ENCODE results near the gene DVL1. TPM values are rescaled to one million over a fixed set of nuclear protein-coding genes. Genes with fewer than 3 reads are reported as not detected.
"Not testable (repeated sequence)": the region's sequence is repeated elsewhere in the genome, so short reads cannot be mapped to it uniquely, and the experiment has no call there.

Gene DVL1
- polyA plus RNA-seq, 1 donor, result 48.7 TPM

GRCh38 chr1:1373815-1374588 is 24.8 kb upstream of the DVL1 start:
- no peak for DNase-seq (ENCODE audit: low read depth)

GRCh38 chr1:1373051-1373814 is 24.0 kb upstream of the DVL1 start:
- DNase-seq (ENCODE audit: low read depth), result no peak

- DNase-seq (ENCODE audit: low read depth), result no peak
Observed at GRCh38 chr1:1371746-1372711, 22.8 kb upstream of the DVL1 start.

GRCh38 chr1:1371364-1371745 is 22.1 kb upstream of the DVL1 start:
- no peak for DNase-seq (ENCODE audit: low read depth)

- DNase-seq (ENCODE audit: low read depth), result no peak
Observed at GRCh38 chr1:1370771-1371300, 21.6 kb upstream of the DVL1 start.

- DNase-seq (ENCODE audit: low read depth), result not testable (repeated sequence)
Observed at GRCh38 chr1:1370094-1370493, 20.9 kb upstream of the DVL1 start.

- no peak for DNase-seq (ENCODE audit: low read depth)
Observed at GRCh38 chr1:1367315-1367714, 18.1 kb upstream of the DVL1 start.

GRCh38 chr1:1366699-1367066 is 17.5 kb upstream of the DVL1 start:
- no peak for DNase-seq (ENCODE audit: low read depth)

- DNase-seq (ENCODE audit: low read depth), result no peak
Observed at GRCh38 chr1:1365875-1366698, 16.9 kb upstream of the DVL1 start.

GRCh38 chr1:1364266-1364665 is 15.0 kb upstream of the DVL1 start:
- DNase-seq (ENCODE audit: low read depth), result no peak

- no peak for DNase-seq (ENCODE audit: low read depth)
Observed at GRCh38 chr1:1361982-1362423, 12.8 kb upstream of the DVL1 start.

- DNase-seq (ENCODE audit: low read depth), result no peak
Observed at GRCh38 chr1:1361233-1361981, 12.2 kb upstream of the DVL1 start.

- DNase-seq (ENCODE audit: low read depth), result no peak
Observed at GRCh38 chr1:1360506-1361169, 11.4 kb upstream of the DVL1 start.

- no peak for DNase-seq (ENCODE audit: low read depth)
Observed at GRCh38 chr1:1359664-1360468, 10.6 kb upstream of the DVL1 start.

GRCh38 chr1:1359308-1359663 is 10.1 kb upstream of the DVL1 start:
- DNase-seq (ENCODE audit: low read depth), result no peak

- no peak for DNase-seq (ENCODE audit: low read depth)
Observed at GRCh38 chr1:1358433-1359271, 9.4 kb upstream of the DVL1 start, which contains the start of gene MXRA8. MXRA8 (minus strand) TSS chr1:1358555; CDS start chr1:1358504, 51 bp downstream.

GRCh38 chr1:1357871-1358432 is 8.7 kb upstream of the DVL1 start:
- DNase-seq (ENCODE audit: low read depth), result no peak

Measured in forelimb muscle (tissue), 1 donor.